ENCODE data around the gene OSBPL7.

Gene OSBPL7

DNA sequence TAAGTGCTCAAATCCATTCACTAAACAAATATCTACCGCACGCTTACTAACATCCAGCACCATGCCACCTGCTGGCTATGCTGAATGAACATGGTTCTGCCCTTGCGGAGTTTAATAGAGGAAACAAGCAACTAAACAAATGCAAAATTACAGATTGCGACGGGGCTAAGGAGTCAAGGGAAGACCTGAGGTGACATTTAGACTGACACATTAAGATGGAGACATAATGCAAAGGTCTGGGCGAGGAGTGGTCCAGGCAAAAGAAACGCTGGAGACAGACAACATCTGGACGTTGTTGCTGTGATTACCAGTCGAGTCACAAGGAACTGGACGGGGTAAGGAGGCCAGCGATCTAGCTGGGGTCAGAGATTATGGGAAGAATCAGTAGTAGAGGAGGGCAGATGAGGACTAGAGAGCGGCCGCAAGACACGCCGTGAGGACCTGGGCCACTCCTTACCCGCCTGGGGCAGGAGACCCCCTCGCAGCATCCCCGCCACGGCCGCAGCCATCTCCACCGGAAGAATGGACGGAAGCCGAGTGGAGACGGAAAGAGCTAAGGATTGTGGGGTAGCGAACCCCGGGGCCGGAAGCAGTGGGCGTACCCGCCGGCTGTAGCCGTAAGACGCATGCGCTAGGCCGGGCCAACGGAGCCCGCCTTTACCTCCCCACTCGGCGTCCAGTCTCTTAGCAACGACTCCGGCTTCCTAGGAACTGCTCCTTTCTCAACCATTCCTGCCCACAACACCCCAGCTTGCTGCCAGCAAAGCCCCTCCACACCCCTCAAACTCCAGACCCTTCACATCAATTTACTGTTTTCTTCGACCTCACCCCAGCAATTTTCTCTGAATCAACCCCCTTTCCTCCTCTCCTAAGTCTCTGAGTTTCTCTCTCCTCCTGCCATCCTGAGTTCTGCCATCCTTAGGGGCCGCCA, 9.7 kb upstream of the OSBPL7 start, which contains the start of the genes LRRC46 and MRPL10:
Gene LRRC46, plus strand, starts transcription at position 668 of the 931 bp plus-strand sequence. CDS start 320 bp downstream, outside the sequence.
Gene MRPL10, minus strand, starts transcription at position 539 of the 931 bp plus-strand sequence. Its CDS starts 30 bp downstream, at position 509.
- ChIA-PET CTCF (interaction anchor here (0.5 to 2.6 kb wide), 9 partner anchors 8 to 183 kb away, joined by 3 to 21 read pairs (median 5); partner anchors contain the start of gene SCRN2), POLR2A (interaction anchor here (0.5 to 2.1 kb wide), 39 partner anchors 9 to 779 kb away, joined by 3 to 50 read pairs (median 3); partner anchors contain the start of genes CDK5RAP3, OSBPL7, PNPO and SCRN2)
- Histone ChIP-seq H3K9me3 (ENCODE audit: control insufficient read depth, insufficient read depth, low read depth, low read length) (no peaks in the 10 kb centered on the region), H3K4me1 (ENCODE audit: control insufficient read depth, insufficient read depth, low read length) (peaks cover 7% of the 10 kb centered on the region; the same call in 1 of the 2 replicates), H3K36me3 (ENCODE audit: control insufficient read depth in 2 of 2, insufficient read depth in 1 of 2, low read length in 2 of 2) (peaks cover 12 to 41% of the 10 kb centered on the region in 2 experiments), H3K4me3 (ENCODE audit: low read depth, low read length) (peak within 1 kb of the TSS; percentile 92), H3K27ac (ENCODE audit: extremely low read depth, low read depth, low read length) (peak within 1 kb of the TSS; percentile 21)
- TF ChIP-seq ZNF433 (tag by site-specific recombination; IDR thresholded peaks at IDR 0.05; ENCODE audit: low read depth), result no peak
- no peak for TF ChIP-seq ZSCAN30 (tag by site-specific recombination; IDR thresholded peaks at IDR 0.05)
- no peak for TF ChIP-seq ZNF626 (tag by site-specific recombination; IDR thresholded peaks at IDR 0.05)
- TF ChIP-seq ZNF571 (tag by site-specific recombination; IDR thresholded peaks at IDR 0.05), result no peak
- TF ChIP-seq ZNF350 (tag by site-specific recombination; IDR thresholded peaks at IDR 0.05), result no peak
- no peak for TF ChIP-seq ZNF302 (tag by site-specific recombination; IDR thresholded peaks at IDR 0.05; ENCODE audit: low read depth)
- TF ChIP-seq, protein P1, sequence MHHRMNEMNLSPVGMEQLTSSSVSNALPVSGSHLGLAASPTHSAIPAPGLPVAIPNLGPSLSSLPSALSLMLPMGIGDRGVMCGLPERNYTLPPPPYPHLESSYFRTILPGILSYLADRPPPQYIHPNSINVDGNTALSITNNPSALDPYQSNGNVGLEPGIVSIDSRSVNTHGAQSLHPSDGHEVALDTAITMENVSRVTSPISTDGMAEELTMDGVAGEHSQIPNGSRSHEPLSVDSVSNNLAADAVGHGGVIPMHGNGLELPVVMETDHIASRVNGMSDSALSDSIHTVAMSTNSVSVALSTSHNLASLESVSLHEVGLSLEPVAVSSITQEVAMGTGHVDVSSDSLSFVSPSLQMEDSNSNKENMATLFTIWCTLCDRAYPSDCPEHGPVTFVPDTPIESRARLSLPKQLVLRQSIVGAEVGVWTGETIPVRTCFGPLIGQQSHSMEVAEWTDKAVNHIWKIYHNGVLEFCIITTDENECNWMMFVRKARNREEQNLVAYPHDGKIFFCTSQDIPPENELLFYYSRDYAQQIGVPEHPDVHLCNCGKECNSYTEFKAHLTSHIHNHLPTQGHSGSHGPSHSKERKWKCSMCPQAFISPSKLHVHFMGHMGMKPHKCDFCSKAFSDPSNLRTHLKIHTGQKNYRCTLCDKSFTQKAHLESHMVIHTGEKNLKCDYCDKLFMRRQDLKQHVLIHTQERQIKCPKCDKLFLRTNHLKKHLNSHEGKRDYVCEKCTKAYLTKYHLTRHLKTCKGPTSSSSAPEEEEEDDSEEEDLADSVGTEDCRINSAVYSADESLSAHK (tag by site-specific recombination; IDR thresholded peaks at IDR 0.05), result no peak
- TF ChIP-seq, protein P2, sequence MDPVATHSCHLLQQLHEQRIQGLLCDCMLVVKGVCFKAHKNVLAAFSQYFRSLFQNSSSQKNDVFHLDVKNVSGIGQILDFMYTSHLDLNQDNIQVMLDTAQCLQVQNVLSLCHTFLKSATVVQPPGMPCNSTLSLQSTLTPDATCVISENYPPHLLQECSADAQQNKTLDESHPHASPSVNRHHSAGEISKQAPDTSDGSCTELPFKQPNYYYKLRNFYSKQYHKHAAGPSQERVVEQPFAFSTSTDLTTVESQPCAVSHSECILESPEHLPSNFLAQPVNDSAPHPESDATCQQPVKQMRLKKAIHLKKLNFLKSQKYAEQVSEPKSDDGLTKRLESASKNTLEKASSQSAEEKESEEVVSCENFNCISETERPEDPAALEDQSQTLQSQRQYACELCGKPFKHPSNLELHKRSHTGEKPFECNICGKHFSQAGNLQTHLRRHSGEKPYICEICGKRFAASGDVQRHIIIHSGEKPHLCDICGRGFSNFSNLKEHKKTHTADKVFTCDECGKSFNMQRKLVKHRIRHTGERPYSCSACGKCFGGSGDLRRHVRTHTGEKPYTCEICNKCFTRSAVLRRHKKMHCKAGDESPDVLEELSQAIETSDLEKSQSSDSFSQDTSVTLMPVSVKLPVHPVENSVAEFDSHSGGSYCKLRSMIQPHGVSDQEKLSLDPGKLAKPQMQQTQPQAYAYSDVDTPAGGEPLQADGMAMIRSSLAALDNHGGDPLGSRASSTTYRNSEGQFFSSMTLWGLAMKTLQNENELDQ (tag by site-specific recombination; IDR thresholded peaks at IDR 0.05; ENCODE audit: low read depth), result no peak
- no peak for TF ChIP-seq ZNF701 (tag by site-specific recombination; IDR thresholded peaks at IDR 0.05)
- TF ChIP-seq ZNF544 (tag by site-specific recombination; IDR thresholded peaks at IDR 0.05), result no peak
- no peak for TF ChIP-seq ZNF248 (tag by site-specific recombination; IDR thresholded peaks at IDR 0.05)
- TF ChIP-seq ZNF184 (tag by site-specific recombination; IDR thresholded peaks at IDR 0.05), result no peak
- TF ChIP-seq ZNF211 (tag by site-specific recombination; IDR thresholded peaks at IDR 0.05; ENCODE audit: low read depth), result no peak
- no peak for TF ChIP-seq ZNF677 (tag by site-specific recombination; IDR thresholded peaks at IDR 0.05)
- peak; percentile 73 for TF ChIP-seq ZNF600 (tag by site-specific recombination; IDR thresholded peaks at IDR 0.05)
- TF ChIP-seq ZNF837 (tag by site-specific recombination; IDR thresholded peaks at IDR 0.05), result no peak
- peak; percentile 70 for TF ChIP-seq ZNF629 (tag by site-specific recombination; IDR thresholded peaks at IDR 0.05)
- TF ChIP-seq, protein P3, sequence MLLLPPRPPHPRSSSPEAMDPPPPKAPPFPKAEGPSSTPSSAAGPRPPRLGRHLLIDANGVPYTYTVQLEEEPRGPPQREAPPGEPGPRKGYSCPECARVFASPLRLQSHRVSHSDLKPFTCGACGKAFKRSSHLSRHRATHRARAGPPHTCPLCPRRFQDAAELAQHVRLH (tag by site-specific recombination; IDR thresholded peaks at IDR 0.05), result peak; percentile 84
- no peak for TF ChIP-seq IKZF3 (tag by site-specific recombination; IDR thresholded peaks at IDR 0.05)
- TF ChIP-seq BCL11A (tag by site-specific recombination; IDR thresholded peaks at IDR 0.05; ENCODE audit: low read depth), result no peak
- TF ChIP-seq HOXD13 (CRISPR knock-in tag; IDR thresholded peaks at IDR 0.05; ENCODE audit: borderline replicate concordance), result no peak
- no peak for TF ChIP-seq ZNF530 (tag by site-specific recombination; IDR thresholded peaks at IDR 0.05; ENCODE audit: low read depth)
- TF ChIP-seq ZNF76 (tag by site-specific recombination; IDR thresholded peaks at IDR 0.05; ENCODE audit: borderline replicate concordance, low read depth), result peak; percentile 92
- no peak for TF ChIP-seq ZNF830 (tag by site-specific recombination; IDR thresholded peaks at IDR 0.05; ENCODE audit: low read depth)
- TF ChIP-seq MEIS1 (CRISPR knock-in tag; IDR thresholded peaks at IDR 0.05; ENCODE audit: borderline replicate concordance), result no peak
- no peak; the same call in 1 of the 2 replicates for TF ChIP-seq ZBTB20 (tag by site-specific recombination; IDR thresholded peaks at IDR 0.05)
- no peak for TF ChIP-seq ZNF121 (tag by site-specific recombination; IDR thresholded peaks at IDR 0.05)
- TF ChIP-seq ZBTB1 (tag by site-specific recombination; IDR thresholded peaks at IDR 0.05), result no peak
- no peak for TF ChIP-seq ZFP41 (tag by site-specific recombination; IDR thresholded peaks at IDR 0.05; ENCODE audit: borderline replicate concordance)
- peak; percentile 88; the same call in 1 of the 2 replicates for TF ChIP-seq ZNF501 (tag by site-specific recombination; IDR thresholded peaks at IDR 0.05)
- no peak for TF ChIP-seq ZNF768 (tag by site-specific recombination; IDR thresholded peaks at IDR 0.05)
- TF ChIP-seq ZNF585B (tag by site-specific recombination; IDR thresholded peaks at IDR 0.05), result no peak
- no peak for TF ChIP-seq ZIC2 (tag by site-specific recombination; IDR thresholded peaks at IDR 0.05)
- TF ChIP-seq, protein P4, sequence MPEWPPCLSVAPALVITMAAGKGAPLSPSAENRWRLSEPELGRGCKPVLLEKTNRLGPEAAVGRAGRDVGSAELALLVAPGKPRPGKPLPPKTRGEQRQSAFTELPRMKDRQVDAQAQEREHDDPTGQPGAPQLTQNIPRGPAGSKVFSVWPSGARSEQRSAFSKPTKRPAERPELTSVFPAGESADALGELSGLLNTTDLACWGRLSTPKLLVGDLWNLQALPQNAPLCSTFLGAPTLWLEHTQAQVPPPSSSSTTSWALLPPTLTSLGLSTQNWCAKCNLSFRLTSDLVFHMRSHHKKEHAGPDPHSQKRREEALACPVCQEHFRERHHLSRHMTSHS (tag by site-specific recombination; IDR thresholded peaks at IDR 0.05), result no peak

Data from HEK293 (cell line).